Subcutaneous adipose tissue (tissue), 4 donors: Measurements from ENCODE around the gene BAX. TPM values are rescaled to one million over a fixed set of nuclear protein-coding genes. Genes with fewer than 3 reads are reported as not detected.

ENCODE experiments used
- total RNA-seq, 4 donors: library from RNA; depleted of rRNA; stranded (reverse); fragments of >200 nt; gene quantifications; one replicate each; pipeline ENCODE4 v1.1.0, GENCODE V29; 2016
- TF ChIP-seq, protein P1 (sequence below): fragments of 450-650 bp; IDR thresholded peaks from one replicate; pipeline ENCODE4 v1.5.1; 2016; ENCODE audit warnings: low read depth, mild to moderate bottlenecking, control low read depth, antibody characterized with exemption, moderate library complexity

The BAX gene
- 10 to 100 TPM; 21.0 to 37.2 (median 31.2) TPM for total RNA-seq

DNA sequence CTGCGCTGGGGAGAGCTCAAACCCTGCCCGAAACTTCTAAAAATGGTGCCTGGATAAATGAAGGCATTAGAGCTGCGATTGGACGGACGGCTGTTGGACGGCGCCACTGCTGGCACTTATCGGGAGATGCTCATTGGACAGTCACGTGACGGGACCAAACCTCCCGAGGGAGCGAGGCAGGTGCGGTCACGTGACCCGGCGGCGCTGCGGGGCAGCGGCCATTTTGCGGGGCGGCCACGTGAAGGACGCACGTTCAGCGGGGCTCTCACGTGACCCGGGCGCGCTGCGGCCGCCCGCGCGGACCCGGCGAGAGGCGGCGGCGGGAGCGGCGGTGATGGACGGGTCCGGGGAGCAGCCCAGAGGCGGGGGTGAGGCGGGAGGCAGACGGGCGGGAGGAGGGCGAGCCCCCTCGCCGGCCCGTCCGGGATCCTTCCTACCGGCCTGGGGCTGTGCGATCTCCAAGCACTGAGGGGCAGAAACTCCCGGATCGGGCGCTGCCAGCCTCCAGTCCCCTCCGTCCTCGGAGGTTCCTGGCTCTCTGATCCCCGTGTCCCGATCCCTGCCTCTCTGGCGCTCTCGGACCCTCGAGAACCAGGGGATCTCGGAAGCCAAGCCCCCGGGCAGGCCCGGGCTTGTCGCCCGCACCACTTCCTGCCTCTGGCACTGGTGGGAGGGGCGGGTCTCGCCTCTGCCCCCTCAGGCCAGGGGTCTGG is at the start of gene BAX:
TSS of gene BAX (plus strand) at position 281 of the 713 bp plus-strand sequence. CDS start at position 335, 54 bp downstream.
- TF ChIP-seq, protein P1, sequence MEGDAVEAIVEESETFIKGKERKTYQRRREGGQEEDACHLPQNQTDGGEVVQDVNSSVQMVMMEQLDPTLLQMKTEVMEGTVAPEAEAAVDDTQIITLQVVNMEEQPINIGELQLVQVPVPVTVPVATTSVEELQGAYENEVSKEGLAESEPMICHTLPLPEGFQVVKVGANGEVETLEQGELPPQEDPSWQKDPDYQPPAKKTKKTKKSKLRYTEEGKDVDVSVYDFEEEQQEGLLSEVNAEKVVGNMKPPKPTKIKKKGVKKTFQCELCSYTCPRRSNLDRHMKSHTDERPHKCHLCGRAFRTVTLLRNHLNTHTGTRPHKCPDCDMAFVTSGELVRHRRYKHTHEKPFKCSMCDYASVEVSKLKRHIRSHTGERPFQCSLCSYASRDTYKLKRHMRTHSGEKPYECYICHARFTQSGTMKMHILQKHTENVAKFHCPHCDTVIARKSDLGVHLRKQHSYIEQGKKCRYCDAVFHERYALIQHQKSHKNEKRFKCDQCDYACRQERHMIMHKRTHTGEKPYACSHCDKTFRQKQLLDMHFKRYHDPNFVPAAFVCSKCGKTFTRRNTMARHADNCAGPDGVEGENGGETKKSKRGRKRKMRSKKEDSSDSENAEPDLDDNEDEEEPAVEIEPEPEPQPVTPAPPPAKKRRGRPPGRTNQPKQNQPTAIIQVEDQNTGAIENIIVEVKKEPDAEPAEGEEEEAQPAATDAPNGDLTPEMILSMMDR: no peak

DNA sequence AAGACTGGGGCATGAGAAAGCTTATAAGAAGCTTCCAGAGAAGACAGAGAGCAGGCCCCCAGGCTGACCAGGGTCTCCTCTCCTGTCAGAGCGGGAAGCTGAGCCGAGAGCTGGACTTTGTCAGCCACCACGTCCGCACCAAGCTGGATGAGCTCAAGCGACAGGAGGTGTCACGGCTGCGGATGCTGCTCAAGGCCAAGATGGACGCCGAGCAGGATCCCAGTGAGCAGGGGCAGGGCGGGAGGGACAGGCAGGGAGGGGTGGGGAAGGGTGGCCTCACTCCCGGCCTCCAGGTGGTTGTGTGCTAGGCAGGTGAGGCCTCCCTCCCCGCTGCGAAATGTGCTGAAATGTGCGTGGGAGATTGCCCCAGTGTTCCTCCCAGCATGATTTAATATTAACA is 49.0 kb upstream of the BAX start:
- TF ChIP-seq, protein P1: no peak

DNA sequence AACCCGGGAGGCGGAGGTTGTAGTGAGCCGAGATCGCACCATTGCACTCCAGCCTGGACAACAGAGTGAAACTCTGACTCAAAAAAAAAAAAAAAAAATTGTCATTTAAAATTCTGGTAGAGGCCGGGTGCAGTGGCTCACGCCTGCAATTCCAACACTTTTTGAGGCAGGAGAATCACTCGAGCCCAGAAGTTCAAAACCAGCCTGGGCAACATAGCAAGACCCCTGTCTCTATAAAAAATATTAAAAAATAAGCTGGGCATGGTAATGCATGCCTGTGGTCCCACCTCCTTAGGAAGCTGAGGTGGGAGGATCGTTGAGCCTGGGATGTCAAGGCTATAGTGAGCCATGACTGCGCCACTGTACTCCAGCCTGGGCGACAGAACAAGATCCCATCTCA is 48.4 kb upstream of the BAX start:
- TF ChIP-seq, protein P1: no peak

DNA sequence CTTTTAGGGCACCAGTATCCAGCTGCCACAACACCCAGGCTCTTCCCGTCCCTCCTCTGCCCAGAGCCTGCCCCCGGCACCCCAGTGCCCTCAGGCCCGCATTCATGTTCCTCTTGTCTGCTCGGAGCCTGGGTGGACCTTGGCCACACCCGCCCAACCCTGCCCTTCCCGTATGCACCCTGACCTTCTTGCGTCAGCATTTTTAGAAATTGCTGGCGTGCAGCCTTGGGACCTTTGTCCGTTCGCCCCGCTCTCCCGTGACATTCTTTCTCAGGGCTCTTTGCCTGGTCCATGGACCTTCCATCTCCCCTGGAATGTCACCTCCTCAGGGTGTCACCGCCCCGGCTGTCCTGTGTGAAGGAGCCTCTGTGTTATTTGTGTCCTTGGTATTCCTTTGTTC is 47.0 kb upstream of the BAX start:
- TF ChIP-seq, protein P1: no peak

DNA sequence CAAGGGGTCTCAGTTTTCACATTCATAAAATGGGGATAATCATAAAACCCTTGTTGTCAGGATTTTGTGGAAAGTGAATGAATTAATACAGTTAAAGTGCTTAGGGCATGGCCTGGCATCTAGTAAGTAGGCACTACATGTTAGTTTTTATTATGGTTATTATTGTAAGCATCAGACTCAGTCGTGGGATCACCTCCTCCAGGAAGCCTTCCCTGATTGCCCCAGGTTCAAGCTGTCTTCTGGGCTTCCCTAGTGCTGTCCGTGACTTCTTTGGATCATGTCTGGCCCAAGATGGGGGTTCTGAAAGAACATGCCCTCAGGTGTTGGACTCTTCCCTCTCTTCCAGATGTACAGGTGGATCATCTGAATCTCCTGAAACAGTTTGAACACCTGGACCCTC is 43.9 kb upstream of the BAX start:
- TF ChIP-seq, protein P1: no peak

DNA sequence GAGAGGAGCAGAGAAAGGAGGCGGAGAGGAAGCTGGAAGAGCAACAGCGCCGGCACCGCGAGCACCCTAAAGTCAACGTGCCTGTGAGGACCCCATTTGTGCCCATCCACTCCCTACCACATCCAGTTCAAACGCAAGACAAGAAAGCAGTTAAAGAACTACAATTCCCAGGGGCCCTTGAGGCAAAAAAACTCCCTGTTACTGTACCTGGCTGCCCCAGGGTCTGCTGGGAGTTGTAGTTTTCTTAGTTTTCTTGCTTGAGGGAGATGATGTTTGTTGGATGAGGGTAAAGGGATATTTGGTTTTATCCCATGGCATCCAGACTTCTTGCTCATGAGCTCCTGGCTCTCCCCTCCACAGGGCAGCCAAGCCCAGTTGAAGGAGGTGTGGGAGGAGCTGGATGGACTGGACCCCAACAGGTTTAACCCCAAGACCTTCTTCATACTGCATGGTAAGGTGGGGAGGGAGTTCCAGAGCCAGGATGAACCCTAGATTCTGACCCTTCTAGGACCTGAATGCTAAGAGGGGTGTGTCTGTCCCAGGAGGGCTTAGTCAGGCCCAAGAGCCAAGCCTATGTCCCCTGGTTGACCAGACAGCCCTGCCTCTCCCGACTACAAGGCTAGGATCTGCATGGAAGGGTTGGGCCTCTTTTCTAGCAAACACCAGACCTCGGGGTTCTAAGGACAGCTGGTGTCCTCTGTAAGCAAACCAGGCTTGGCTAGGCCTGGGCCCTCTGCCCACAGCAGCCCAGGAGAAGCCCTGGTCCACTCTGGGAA is 41.4 kb upstream of the BAX start:
- TF ChIP-seq, protein P1: no peak

DNA sequence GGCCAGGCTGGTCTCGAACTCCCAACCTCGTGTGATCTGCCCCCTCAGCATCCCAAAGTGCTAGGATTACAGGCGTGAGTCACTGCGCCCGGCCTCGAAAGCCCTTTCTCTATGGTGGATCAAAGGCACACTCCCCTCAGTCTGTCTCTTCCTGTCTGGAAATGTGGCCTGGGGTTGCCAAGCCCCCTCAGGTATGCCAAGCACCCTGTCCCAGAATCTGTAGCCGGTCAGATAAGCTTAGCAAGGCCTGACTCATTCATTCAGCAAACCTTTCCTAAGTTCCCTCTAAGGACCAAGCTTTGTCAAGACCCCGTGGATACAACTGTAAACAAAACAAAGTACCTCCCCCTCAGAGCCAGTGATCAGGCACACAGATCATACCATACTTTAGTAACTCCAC is 40.5 kb upstream of the BAX start:
- TF ChIP-seq, protein P1: no peak
